ENCODE measurements around the gene ZMIZ1. TPM values are rescaled to one million over a fixed set of nuclear protein-coding genes. Genes with fewer than 3 reads are reported as not detected.

The ZMIZ1 gene
- total RNA-seq, 1 experiment from 2014 or later, result 34.2 TPM

GRCh38 chr10:79066411-79067240, 2.1 kb upstream of the ZMIZ1 start:
- Histone ChIP-seq H3K36me3 (ENCODE audit: control insufficient read depth, insufficient read depth, low read length) (no peaks in the 10 kb centered on the region), H3K9me3 (ENCODE audit: control insufficient read depth, insufficient read depth, low read depth, low read length) (no peaks in the 10 kb centered on the region), H3K27ac (ENCODE audit: low read length) (peak overlapping the region; percentile 57; the same call in 1 of the 2 replicates), H3K4me3 (ENCODE audit: low read depth in 2 of 2, low read length in 2 of 2) (peak overlapping the region; percentile 88 to 93), H3K4me1 (ENCODE audit: control insufficient read depth, insufficient read depth, low read length) (peaks cover 17% of the 10 kb centered on the region), H3K27me3 (ENCODE audit: control insufficient read depth, insufficient read depth, low read length) (no peaks in the 10 kb centered on the region)
- ATAC-seq, result peak; percentile 44
- no peak for DNase-seq (ENCODE audit: low read depth, low spot score)
- TF ChIP-seq, protein P1, sequence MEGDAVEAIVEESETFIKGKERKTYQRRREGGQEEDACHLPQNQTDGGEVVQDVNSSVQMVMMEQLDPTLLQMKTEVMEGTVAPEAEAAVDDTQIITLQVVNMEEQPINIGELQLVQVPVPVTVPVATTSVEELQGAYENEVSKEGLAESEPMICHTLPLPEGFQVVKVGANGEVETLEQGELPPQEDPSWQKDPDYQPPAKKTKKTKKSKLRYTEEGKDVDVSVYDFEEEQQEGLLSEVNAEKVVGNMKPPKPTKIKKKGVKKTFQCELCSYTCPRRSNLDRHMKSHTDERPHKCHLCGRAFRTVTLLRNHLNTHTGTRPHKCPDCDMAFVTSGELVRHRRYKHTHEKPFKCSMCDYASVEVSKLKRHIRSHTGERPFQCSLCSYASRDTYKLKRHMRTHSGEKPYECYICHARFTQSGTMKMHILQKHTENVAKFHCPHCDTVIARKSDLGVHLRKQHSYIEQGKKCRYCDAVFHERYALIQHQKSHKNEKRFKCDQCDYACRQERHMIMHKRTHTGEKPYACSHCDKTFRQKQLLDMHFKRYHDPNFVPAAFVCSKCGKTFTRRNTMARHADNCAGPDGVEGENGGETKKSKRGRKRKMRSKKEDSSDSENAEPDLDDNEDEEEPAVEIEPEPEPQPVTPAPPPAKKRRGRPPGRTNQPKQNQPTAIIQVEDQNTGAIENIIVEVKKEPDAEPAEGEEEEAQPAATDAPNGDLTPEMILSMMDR (IDR thresholded peaks at IDR 0.05), result no peak; the same call in 1 of the 2 replicates
- TF ChIP-seq, protein P2, sequence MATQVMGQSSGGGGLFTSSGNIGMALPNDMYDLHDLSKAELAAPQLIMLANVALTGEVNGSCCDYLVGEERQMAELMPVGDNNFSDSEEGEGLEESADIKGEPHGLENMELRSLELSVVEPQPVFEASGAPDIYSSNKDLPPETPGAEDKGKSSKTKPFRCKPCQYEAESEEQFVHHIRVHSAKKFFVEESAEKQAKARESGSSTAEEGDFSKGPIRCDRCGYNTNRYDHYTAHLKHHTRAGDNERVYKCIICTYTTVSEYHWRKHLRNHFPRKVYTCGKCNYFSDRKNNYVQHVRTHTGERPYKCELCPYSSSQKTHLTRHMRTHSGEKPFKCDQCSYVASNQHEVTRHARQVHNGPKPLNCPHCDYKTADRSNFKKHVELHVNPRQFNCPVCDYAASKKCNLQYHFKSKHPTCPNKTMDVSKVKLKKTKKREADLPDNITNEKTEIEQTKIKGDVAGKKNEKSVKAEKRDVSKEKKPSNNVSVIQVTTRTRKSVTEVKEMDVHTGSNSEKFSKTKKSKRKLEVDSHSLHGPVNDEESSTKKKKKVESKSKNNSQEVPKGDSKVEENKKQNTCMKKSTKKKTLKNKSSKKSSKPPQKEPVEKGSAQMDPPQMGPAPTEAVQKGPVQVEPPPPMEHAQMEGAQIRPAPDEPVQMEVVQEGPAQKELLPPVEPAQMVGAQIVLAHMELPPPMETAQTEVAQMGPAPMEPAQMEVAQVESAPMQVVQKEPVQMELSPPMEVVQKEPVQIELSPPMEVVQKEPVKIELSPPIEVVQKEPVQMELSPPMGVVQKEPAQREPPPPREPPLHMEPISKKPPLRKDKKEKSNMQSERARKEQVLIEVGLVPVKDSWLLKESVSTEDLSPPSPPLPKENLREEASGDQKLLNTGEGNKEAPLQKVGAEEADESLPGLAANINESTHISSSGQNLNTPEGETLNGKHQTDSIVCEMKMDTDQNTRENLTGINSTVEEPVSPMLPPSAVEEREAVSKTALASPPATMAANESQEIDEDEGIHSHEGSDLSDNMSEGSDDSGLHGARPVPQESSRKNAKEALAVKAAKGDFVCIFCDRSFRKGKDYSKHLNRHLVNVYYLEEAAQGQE (IDR thresholded peaks at IDR 0.05; ENCODE audit: insufficient read depth in 1 of 2, low read depth in 2 of 2, low read length in 1 of 2), result no peak
- TF ChIP-seq SIN3A (IDR thresholded peaks at IDR 0.05; ENCODE audit: borderline replicate concordance, insufficient read depth, low read depth, low read length), result no peak
- TF ChIP-seq POLR2AphosphoS5 (IDR thresholded peaks at IDR 0.05; ENCODE audit: low read depth, low read length), result no peak
- no peak for TF ChIP-seq TCF7L2 (IDR thresholded peaks at IDR 0.05; ENCODE audit: low read depth, low read length)
- CTCF ChIA-PET, result interaction anchor here (0.6 to 0.8 kb wide), 3 partner anchors 93 to 461 kb away, joined by 3 to 4 read pairs (median 4); no protein-coding TSS in a partner anchor
- in situ Hi-C loops (cut with HindIII; ENCODE audit: low pct_unique_long_range_greater_than_20kb, low sequenced_read_pairs), result no loop called here
- POLR2A ChIA-PET, result interaction anchor here (0.7 kb wide), 1 partner anchor 42 kb away, joined by 5 read pairs; no protein-coding TSS in a partner anchor
- intact Hi-C loops (cut with micrococcal nuclease; ENCODE audit: unreplicated experiment), result loop anchor here (2.0 kb wide), 1 partner anchor 92 kb away; no protein-coding TSS in a partner anchor
- no TSS peak for BruUV-seq (replicated peaks)

GRCh38 chr10:79067241-79068202, 1.2 kb upstream of the ZMIZ1 start:
- intact Hi-C loops (cut with micrococcal nuclease; ENCODE audit: unreplicated experiment), result loop anchor here (2.0 kb wide), 1 partner anchor 93 kb away; no protein-coding TSS in a partner anchor
- Histone ChIP-seq H3K4me3 (ENCODE audit: low read depth in 2 of 2, low read length in 2 of 2) (peak overlapping the region; percentile 88 to 93), H3K9me3 (ENCODE audit: control insufficient read depth, insufficient read depth, low read depth, low read length) (no peaks in the 10 kb centered on the region), H3K4me1 (ENCODE audit: control insufficient read depth, insufficient read depth, low read length) (peaks cover 26% of the 10 kb centered on the region), H3K36me3 (ENCODE audit: control insufficient read depth, insufficient read depth, low read length) (no peaks in the 10 kb centered on the region), H3K27me3 (ENCODE audit: control insufficient read depth, insufficient read depth, low read length) (no peaks in the 10 kb centered on the region), H3K27ac (ENCODE audit: low read length) (peak overlapping the region; percentile 60)
- no peak for DNase-seq (ENCODE audit: low read depth, low spot score)
- ATAC-seq, result no peak
- POLR2A ChIA-PET, result interaction anchor here (0.7 kb wide), 1 partner anchor 43 kb away, joined by 5 read pairs; no protein-coding TSS in a partner anchor
- no TSS peak for BruUV-seq (replicated peaks)
- CTCF ChIA-PET, result interaction anchor here (0.5 to 0.8 kb wide), 5 partner anchors 33 to 462 kb away, joined by 3 to 7 read pairs (median 4); no protein-coding TSS in a partner anchor
- in situ Hi-C loops (cut with HindIII; ENCODE audit: low pct_unique_long_range_greater_than_20kb, low sequenced_read_pairs), result no loop called here
- TF ChIP-seq, protein P2 (IDR thresholded peaks at IDR 0.05; ENCODE audit: insufficient read depth in 1 of 2, low read depth in 2 of 2, low read length in 1 of 2), result no peak
- peak; percentile 84 for TF ChIP-seq TCF7L2 (IDR thresholded peaks at IDR 0.05; ENCODE audit: low read depth, low read length)
